Gastroesophageal sphincter (tissue), 3 donors: ENCODE measurements around the gene ETV6.

Source experiments
- EP300 ChIP-seq: sonication (generic); formaldehyde crosslinking; IDR thresholded peaks from one replicate; pipeline ENCODE4 v1.6.1; 2017; ENCODE audit warnings: antibody characterized with exemption, mild to moderate bottlenecking
- POLR2A ChIP-seq, 2 donors: fragments of 450-650 bp; IDR thresholded peaks; one replicate each; pipeline ENCODE4 v1.6.1; 2017; ENCODE audit warnings: antibody characterized with exemption in 2 of 2, mild to moderate bottlenecking in 2 of 2, moderate library complexity in 1 of 2
- TF ChIP-seq, protein P1 (sequence below), 4 experiments: fragments of 200-600 bp in 2 of 4; fragments of 450-650 bp in 2 of 4; sonication (generic) in 1 of 4; IDR thresholded peaks; one replicate each; pipeline ENCODE4 v1.5.1; 2017 to 2019; ENCODE audit warnings: antibody characterized with exemption in 4 of 4, mild to moderate bottlenecking in 2 of 4, moderate library complexity in 2 of 4

DNA sequence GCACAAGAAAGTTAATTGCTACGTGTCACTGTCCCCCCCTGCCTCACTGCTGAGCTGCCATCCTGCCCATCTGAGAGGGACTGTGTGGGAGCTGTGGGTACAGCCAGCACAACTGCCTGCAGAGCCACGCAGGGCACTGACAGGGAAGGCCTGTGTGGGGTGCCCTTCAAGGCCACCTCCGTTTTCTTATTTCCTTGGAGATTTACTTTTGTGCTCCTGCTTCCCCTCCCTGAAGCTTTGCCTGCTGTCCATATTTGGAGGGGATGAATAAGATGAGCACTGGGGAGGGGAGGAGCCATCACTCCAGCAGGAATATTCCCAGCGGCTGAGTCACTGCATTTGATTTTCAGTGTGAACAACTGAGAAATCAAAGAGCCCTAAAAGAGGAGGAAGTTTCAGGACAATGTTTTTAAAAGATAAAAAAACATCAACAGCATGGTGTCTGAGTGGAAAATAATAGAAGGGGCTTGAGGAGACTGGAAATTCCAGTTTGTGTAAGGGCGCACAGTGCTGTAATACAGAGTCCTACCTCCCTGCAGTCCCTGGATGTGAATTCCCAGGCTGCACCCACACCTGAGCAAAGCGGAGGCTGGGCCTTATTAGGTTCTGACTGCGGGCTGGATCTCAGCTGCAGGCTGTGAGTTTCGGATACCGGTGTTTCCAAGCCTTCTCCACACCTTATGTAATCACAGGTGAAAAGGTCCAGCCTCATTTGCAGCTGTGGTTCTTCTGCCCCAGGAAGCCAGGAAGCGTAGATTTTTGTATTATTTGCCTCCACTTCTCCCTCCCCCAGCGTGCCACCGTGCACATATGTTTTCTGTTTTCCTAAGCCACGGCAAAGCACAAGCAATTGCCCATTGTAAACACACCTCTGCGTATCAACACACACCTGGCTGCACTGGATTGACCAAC lies 228.7 kb downstream of the ETV6 start:
- TF ChIP-seq, protein P1, sequence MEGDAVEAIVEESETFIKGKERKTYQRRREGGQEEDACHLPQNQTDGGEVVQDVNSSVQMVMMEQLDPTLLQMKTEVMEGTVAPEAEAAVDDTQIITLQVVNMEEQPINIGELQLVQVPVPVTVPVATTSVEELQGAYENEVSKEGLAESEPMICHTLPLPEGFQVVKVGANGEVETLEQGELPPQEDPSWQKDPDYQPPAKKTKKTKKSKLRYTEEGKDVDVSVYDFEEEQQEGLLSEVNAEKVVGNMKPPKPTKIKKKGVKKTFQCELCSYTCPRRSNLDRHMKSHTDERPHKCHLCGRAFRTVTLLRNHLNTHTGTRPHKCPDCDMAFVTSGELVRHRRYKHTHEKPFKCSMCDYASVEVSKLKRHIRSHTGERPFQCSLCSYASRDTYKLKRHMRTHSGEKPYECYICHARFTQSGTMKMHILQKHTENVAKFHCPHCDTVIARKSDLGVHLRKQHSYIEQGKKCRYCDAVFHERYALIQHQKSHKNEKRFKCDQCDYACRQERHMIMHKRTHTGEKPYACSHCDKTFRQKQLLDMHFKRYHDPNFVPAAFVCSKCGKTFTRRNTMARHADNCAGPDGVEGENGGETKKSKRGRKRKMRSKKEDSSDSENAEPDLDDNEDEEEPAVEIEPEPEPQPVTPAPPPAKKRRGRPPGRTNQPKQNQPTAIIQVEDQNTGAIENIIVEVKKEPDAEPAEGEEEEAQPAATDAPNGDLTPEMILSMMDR (IDR thresholded peaks at IDR 0.05) = peak in 1 of 4 experiments; percentile 4
- TF ChIP-seq POLR2A (IDR thresholded peaks at IDR 0.05) (no peak), EP300 (no peak)
